ENCODE results near the gene CDH2.
"Not testable (repeated sequence)": the region's sequence is repeated elsewhere in the genome, so short reads cannot be mapped to it uniquely, and the experiment has no call there.

The CDH2 gene

GRCh38 chr18:27921392-27921791, 255.5 kb downstream of the CDH2 start:
- ATAC-seq (replicated peaks) (no peak), DNase-seq (no peak)
- Mint-ChIP-seq H3K9me3 (peaks cover 0 to 7% of the 10 kb centered on the region in 2 donors), H3K4me3 (no peak overlapping the region), H3K27ac (no peak overlapping the region), H3K27me3 (no peaks in the 10 kb centered on the region), H3K36me3 (no peaks in the 10 kb centered on the region), H3K4me1 (no peaks in the 10 kb centered on the region)

DNA sequence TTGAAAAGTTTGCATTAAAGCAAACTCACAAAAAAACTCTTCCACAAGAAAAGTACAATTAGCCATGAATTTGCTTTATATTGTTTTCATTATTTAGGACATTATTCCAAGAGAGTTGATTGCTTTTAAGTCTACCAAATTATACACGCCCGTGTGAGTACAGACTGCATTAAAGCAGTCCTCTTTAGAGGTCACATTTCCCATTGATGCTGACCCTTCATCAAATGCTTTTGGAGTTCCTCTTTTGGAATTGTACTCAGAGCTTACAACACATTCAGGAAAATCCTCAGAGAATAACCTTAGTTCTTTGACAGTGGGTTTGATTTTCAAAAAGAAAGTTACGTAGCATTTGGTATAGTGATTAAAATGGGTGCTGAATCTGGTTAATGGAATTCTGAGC, 256.1 kb downstream of the CDH2 start:
- H3K4me1 Mint-ChIP-seq, result no peaks in the 10 kb centered on the region
- no peak overlapping the region for H3K27ac Mint-ChIP-seq
- no peak for DNase-seq
- ATAC-seq (replicated peaks), result no peak
- no peak overlapping the region for H3K4me3 Mint-ChIP-seq
- H3K9me3 Mint-ChIP-seq, result peaks cover 0 to 7% of the 10 kb centered on the region in 2 donors
- H3K36me3 Mint-ChIP-seq, result no peaks in the 10 kb centered on the region
- no peaks in the 10 kb centered on the region for H3K27me3 Mint-ChIP-seq

DNA sequence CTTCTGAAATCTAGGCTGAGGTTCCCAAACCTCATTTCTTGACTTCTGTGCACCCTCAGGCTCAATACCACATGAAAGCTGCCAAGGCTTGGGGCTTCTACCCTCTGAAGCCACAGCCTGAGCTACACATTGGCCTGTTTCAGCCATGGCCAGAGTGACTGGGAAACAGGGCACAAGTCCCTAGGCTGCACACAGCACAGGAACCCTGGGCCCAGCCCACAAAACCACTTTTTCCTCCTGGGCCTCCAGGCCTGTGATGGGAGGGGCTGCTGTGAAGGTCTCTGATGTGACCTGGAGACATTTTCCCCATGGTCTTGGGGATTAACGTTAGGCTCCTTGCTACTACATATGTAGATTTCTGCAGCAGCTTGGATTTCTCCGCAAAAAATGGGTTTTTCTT, 270.7 kb downstream of the CDH2 start:
- peaks cover 18 to 20% of the 10 kb centered on the region in 2 donors for H3K9me3 Mint-ChIP-seq
- H3K4me3 Mint-ChIP-seq; H3K36me3 Mint-ChIP-seq; ATAC-seq (replicated peaks); DNase-seq; H3K4me1 Mint-ChIP-seq; H3K27ac Mint-ChIP-seq; H3K27me3 Mint-ChIP-seq: not testable (repeated sequence)

GRCh38 chr18:27903906-27904305, 273.0 kb downstream of the CDH2 start:
- no peak overlapping the region for H3K4me3 Mint-ChIP-seq
- H3K27me3 Mint-ChIP-seq, result no peaks in the 10 kb centered on the region
- H3K36me3 Mint-ChIP-seq, result no peaks in the 10 kb centered on the region
- DNase-seq (no peak), ATAC-seq (replicated peaks) (no peak)
- H3K9me3 Mint-ChIP-seq, result peaks cover 14 to 15% of the 10 kb centered on the region in 2 donors
- H3K27ac Mint-ChIP-seq, result no peak overlapping the region
- no peaks in the 10 kb centered on the region for H3K4me1 Mint-ChIP-seq

DNA sequence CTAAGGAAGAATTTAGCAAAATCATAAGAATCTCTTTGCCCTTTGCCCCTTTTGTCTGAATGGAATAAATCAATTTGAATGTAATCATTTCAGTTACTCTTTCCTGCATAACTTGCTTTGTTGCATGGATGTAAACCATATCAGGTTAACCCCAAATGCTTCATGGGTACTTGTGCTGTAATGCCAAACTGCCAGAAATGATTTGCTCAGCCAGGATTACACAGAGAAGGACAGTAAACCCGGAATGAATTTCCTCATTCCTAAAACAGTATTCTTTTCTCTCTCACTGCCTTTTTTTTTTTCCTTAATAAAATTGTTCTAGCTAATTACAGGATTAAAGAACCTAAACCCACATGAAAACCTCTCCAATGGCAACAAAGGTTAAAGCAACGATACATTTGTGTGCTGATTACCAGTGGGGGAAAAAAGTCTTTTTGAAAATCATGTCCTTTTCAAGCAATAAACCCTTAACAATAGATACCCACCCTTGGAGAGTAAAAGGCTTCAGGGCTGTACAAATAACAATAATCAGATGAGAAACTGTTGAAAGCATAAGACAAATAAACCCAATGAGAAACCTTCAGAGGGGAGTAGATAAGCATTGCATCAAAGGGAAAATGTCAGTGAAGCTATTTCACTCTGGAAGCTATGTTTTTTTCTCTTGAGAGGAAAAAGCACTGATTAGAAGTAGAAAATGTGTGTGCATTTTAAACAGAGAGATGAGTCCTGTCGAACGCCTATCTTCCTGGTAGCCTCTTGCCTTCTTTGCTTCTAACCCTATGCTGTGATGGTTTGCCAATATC, 275.3 kb downstream of the CDH2 start:
- H3K4me1 Mint-ChIP-seq, result no peaks in the 10 kb centered on the region
- H3K27ac Mint-ChIP-seq, result no peak overlapping the region
- no peak for ATAC-seq (replicated peaks)
- peaks cover 8 to 10% of the 10 kb centered on the region in 2 donors for H3K9me3 Mint-ChIP-seq
- no peaks in the 10 kb centered on the region for H3K27me3 Mint-ChIP-seq
- DNase-seq, result no peak
- no peaks in the 10 kb centered on the region for H3K36me3 Mint-ChIP-seq
- H3K4me3 Mint-ChIP-seq, result no peak overlapping the region

All from stimulated activated naive B cell treated with anti-CD40 and anti-IgM and Interleukin-4, amounts not matched to agents 10 μg/mL and 1 μg/mL and 100 μg/mL, for 72 hours (primary cell).